ENCODE results near the gene RNF212.

DNA sequence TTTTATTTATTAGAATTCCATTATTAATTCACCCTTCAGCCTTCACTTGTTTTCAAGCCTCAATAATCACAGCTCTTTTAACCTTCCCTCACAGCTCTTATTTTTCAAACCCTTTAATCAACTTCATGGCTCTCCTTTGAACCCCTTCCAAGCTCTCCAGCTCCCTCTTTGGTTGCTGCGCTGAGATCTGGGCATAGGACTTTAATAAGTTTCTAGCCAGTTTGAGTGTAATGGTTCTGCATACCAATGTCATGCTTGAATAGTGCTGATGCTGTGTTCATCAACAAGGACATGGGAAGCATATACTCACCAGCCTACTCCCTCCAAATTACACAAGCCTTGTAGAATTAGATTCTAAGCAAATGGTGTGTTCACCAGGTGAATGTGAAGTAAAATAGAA, 3.5 kb upstream of the RNF212 start:
- no peak for TF ChIP-seq GATA2 (IDR thresholded peaks at IDR 0.05; ENCODE audit: low read depth, low read length)
- no peak for TF ChIP-seq GATA3 (IDR thresholded peaks at IDR 0.05; ENCODE audit: low read depth, low read length)
